ENCODE data around the gene CYP3A4.

DNA sequence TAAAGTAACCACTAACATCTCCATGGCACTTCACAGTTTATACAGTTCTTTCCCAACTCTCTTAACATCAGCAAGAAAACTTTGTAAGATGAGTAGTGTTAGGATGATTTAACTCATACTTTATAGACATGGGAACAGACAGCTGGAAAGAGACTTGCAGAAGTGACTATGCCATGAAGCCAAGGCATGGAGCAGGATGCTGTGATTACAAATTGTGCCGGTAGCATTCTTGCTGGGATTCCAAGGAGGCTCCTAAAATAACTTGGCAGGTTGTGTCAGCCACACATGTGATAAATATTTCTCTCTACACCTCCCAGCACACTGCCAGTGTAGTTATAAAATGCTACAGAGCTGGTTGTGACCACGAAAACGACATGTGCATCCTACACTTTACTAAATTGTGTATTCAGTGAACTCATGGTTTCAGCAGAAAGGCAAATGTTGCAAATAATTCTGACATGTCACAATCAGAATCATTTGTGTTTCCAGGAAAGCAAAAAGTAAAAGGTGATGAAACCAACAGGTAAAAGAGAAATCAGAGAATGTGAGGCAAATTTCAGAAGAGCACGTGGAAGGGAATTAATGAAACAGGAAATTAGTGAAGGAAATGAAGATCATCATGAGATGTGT is 5.6 kb upstream of the CYP3A4 start:
- no peak for TF ChIP-seq CTCF (conservative IDR thresholded peaks at IDR 0.05 in 1 of 2, IDR thresholded peaks at IDR 0.05 in 1 of 2; ENCODE audit: extremely low read depth in 1 of 2, insufficient read depth in 1 of 2, low read depth in 1 of 2, low read length in 2 of 2)
- no peak for TF ChIP-seq EZH2 (IDR thresholded peaks at IDR 0.05; ENCODE audit: borderline replicate concordance, low read length)
